Glutamatergic neuron (in vitro differentiated cells): ENCODE measurements around the gene ATIC. TPM values are rescaled to one million over a fixed set of nuclear protein-coding genes. Genes with fewer than 3 reads are reported as not detected.

Source experiments
- DNase-seq: peaks from one replicate; pipeline ENCODE4 v3.0.0; 2022
- H3K27ac Mint-ChIP-seq: one replicate; pipeline ENCODE4 v1.8.0; 2020; ENCODE audit warnings: mild to moderate bottlenecking, mixed read lengths, inconsistent platforms; ENCODE audit not compliant: unreplicated experiment
- H3K27me3 Mint-ChIP-seq: one replicate; pipeline ENCODE4 v1.8.0; 2020; ENCODE audit warnings: mild to moderate bottlenecking, moderate library complexity, mixed read lengths, inconsistent platforms; ENCODE audit not compliant: unreplicated experiment
- H3K36me3 Mint-ChIP-seq: one replicate; pipeline ENCODE4 v1.8.0; 2020; ENCODE audit warnings: mild to moderate bottlenecking, mixed read lengths, inconsistent platforms; ENCODE audit not compliant: unreplicated experiment
- H3K4me1 Mint-ChIP-seq: one replicate; pipeline ENCODE4 v1.8.0; 2020; ENCODE audit warnings: mild to moderate bottlenecking, low read depth, mixed read lengths, inconsistent platforms; ENCODE audit not compliant: unreplicated experiment
- H3K4me3 Mint-ChIP-seq: one replicate; pipeline ENCODE4 v1.8.0; 2020; ENCODE audit warnings: mild to moderate bottlenecking, mixed read lengths, inconsistent platforms; ENCODE audit not compliant: unreplicated experiment
- H3K9me3 Mint-ChIP-seq: one replicate; pipeline ENCODE4 v1.8.0; 2020; ENCODE audit warnings: mild to moderate bottlenecking, moderate library complexity, mixed read lengths, inconsistent platforms; ENCODE audit not compliant: unreplicated experiment
- total RNA-seq: library from RNA; stranded (reverse); fragmentation: NEBNext Ultra II Directional; extraction: Animal tissue kit (Norgen Biotek cat#: 25700); gene quantifications from one replicate; pipeline ENCODE4 v1.2.1, GENCODE V29; 2021; ENCODE audit not compliant: unreplicated experiment
- TF ChIP-seq, protein P1 (sequence below): fragments of 200-600 bp; sonication (generic); IDR thresholded peaks from one replicate; pipeline ENCODE4 v1.5.0; 2021; ENCODE audit not compliant: partially characterized antibody, unreplicated experiment

The ATIC gene
- total RNA-seq, 1 donor from 2014 or later = 51.5 TPM

DNA sequence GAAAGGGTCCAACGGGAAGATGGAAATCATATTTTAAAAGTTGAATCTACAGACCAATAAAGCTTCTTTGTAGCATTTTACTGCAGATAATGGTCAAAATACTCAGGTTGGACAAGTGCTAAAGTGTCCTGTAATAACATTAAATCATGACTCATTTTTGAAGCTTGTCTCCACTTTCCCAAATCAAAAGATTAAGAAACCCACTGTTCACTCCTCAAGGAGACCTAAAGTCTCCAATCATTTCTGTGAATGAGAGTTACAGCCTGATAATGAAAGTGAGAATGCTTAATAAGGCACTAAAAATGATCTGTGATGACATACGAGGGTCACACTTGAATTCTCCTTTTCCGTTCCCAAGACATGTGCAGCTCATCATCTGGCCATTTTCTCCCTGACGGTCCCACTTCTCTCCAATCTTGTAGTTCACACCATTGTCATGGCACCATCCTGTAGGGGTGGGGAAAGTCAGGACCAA is 53.4 kb downstream of the ATIC start:
- TF ChIP-seq, protein P1, sequence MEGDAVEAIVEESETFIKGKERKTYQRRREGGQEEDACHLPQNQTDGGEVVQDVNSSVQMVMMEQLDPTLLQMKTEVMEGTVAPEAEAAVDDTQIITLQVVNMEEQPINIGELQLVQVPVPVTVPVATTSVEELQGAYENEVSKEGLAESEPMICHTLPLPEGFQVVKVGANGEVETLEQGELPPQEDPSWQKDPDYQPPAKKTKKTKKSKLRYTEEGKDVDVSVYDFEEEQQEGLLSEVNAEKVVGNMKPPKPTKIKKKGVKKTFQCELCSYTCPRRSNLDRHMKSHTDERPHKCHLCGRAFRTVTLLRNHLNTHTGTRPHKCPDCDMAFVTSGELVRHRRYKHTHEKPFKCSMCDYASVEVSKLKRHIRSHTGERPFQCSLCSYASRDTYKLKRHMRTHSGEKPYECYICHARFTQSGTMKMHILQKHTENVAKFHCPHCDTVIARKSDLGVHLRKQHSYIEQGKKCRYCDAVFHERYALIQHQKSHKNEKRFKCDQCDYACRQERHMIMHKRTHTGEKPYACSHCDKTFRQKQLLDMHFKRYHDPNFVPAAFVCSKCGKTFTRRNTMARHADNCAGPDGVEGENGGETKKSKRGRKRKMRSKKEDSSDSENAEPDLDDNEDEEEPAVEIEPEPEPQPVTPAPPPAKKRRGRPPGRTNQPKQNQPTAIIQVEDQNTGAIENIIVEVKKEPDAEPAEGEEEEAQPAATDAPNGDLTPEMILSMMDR = no peak
- no peak overlapping the region for H3K27ac Mint-ChIP-seq
- no peaks in the 10 kb centered on the region for H3K27me3 Mint-ChIP-seq
- no peak for DNase-seq
- H3K36me3 Mint-ChIP-seq = no peaks in the 10 kb centered on the region
- H3K4me1 Mint-ChIP-seq = no peaks in the 10 kb centered on the region
- no peak overlapping the region for H3K4me3 Mint-ChIP-seq
- no peaks in the 10 kb centered on the region for H3K9me3 Mint-ChIP-seq

DNA sequence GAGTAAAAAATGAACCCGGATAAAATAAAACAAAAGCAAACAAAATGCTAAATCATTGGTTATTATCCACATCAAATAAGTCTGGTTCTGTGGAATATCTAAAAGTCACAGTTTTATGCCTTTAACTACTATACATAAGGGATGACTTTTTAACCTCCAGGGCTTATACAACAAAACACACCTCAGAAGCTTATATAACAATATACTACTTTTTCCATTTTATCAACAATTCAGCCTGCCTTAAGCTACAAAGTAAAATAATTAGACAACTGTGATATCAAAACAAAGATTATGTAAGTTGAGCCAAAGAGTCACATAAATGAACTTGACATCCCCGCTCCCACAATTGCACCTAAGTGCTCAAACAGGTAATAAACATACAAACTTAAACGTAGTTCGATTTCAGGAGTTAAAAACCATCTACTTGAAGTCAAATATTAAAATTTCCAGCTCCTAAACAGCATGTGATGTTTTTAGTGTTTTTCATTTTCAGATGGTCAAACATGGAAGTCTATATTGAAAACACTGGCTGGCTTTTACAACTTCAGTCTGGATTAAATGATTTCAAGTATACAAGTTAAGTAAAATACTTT is 54.7 kb downstream of the ATIC start:
- TF ChIP-seq, protein P1 = no peak
- Mint-ChIP-seq H3K4me1 (no peaks in the 10 kb centered on the region), H3K27me3 (peaks cover 2% of the 10 kb centered on the region), H3K4me3 (no peak overlapping the region), H3K9me3 (no peaks in the 10 kb centered on the region), H3K27ac (no peak overlapping the region), H3K36me3 (no peaks in the 10 kb centered on the region)
- DNase-seq = no peak

DNA sequence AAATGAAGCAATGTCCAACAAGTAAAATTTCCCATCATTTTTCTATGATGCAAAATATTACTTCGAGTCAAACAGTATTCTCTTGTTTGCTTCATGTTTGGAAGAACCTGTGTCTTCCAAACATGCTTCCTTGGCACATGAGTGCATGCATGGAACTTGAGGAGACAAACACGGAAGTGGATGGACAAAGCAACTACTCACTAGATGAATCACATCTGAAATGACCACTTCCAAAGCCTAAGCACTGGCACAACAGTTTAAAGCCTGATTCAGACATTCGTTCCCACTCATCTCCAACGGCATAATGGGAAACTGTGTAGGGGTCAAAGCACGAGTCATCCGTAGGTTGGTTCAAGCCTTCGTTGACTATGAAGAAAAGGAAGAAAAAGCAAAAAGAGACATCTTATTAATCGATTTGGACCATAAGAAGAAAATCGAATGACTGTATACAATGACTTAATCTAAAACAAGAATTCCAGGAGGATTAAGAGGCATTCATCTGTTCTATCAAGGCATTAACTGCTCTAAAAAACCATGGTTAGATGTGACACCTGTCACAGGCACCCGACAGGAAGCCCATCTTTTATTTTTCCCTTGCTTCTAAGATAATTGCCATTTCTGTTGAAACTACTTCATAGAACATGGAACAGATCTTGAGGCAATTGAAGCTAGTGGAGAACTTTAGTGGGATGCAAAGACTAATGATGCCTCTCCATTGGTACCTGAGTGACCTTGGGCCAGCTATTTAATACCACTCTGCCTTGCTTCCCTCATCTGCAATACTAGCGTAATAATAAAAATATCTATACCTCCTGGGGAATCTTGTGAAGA is 56.0 kb downstream of the ATIC start:
- DNase-seq = no peak
- Mint-ChIP-seq H3K27me3 (peaks cover 2% of the 10 kb centered on the region), H3K4me1 (no peaks in the 10 kb centered on the region), H3K9me3 (no peaks in the 10 kb centered on the region), H3K4me3 (no peak overlapping the region), H3K27ac (no peak overlapping the region), H3K36me3 (no peaks in the 10 kb centered on the region)
- TF ChIP-seq, protein P1 = no peak

GRCh38 chr2:215368493-215368809 is 56.6 kb downstream of the ATIC start:
- Mint-ChIP-seq H3K36me3 (no peaks in the 10 kb centered on the region), H3K4me3 (no peak overlapping the region)

More at GRCh38 chr2:215368493-215368809, 56.6 kb downstream of the ATIC start:
- TF ChIP-seq, protein P1 = no peak
- H3K4me1 Mint-ChIP-seq = no peaks in the 10 kb centered on the region
- DNase-seq = no peak
- H3K27me3 Mint-ChIP-seq = peaks cover 2% of the 10 kb centered on the region
- no peak overlapping the region for H3K27ac Mint-ChIP-seq
- no peaks in the 10 kb centered on the region for H3K9me3 Mint-ChIP-seq
